ENCODE data around the gene ADGRB3. TPM values are rescaled to one million over a fixed set of nuclear protein-coding genes. Genes with fewer than 3 reads are reported as not detected.

The ADGRB3 gene
- total and polyA plus RNA-seq, 2 donors (not counting 3 experiments of a cell fraction or from before 2014, with no cell fraction given) = not detected

DNA sequence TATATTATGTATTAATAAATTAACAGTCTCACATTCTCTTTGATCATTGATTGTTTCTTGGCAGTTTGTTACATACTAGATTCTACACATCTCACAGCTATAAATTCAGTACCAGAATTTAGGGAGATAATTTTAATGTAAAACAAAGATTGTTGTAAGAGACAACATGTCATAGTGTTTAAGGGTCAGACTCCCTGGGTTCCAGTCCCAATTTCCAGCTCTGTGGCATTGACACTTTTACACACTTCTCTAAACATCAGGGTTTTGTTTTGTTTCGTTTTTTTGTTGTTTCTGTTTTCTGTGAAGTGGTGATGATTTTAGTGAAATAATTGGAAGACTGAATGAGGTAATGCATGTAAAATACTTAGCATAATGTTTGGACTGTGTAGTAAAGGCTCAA, 19.9 kb downstream of the ADGRB3 start:
- BruUV-seq (replicated peaks) = no TSS peak
- dilution Hi-C loops (cut with MboI; ENCODE audit: extremely low pct_ligation_motif_present, low sequenced_read_pairs) = no loop called here
- H3K36me3 ChIP-seq (ENCODE audit: control insufficient read depth in 2 of 2, extremely low read depth in 1 of 2, insufficient read depth in 2 of 2, low read length in 2 of 2) = no peaks in the 10 kb centered on the region
- no peak overlapping the region for H3K27ac ChIP-seq (ENCODE audit: insufficient read depth, low read depth, low read length)
- DNase-seq (ENCODE audit: low read depth, low spot score) = no peak
- H3K9ac ChIP-seq (replicated peaks; ENCODE audit: extremely low read depth, insufficient read depth, low read length) = no peak overlapping the region
- no peak overlapping the region for H2AFZ ChIP-seq (ENCODE audit: low read depth, low read length)
- intact Hi-C loops (cut with micrococcal nuclease) = no loop called here
- ChIA-PET POLR2A (no interaction called here), CTCF (no interaction called here)
- no peaks in the 10 kb centered on the region for H3K9me1 ChIP-seq (replicated peaks; ENCODE audit: control insufficient read depth, extremely low read depth, insufficient read depth, low read length)
- no peak overlapping the region for H3K4me2 ChIP-seq (ENCODE audit: insufficient read depth, low read length)
- H3K4me3 ChIP-seq (replicated peaks in 1 of 3; ENCODE audit: insufficient read depth in 1 of 3, low read depth in 1 of 3, low read length in 3 of 3) = no peak overlapping the region
- no peaks in the 10 kb centered on the region for H3K4me1 ChIP-seq (ENCODE audit: control insufficient read depth, extremely low read depth, insufficient read depth, low read length)
- no peaks in the 10 kb centered on the region for H3K9me3 ChIP-seq (replicated peaks; ENCODE audit: control insufficient read depth, insufficient read depth, low read length)
- H3K79me2 ChIP-seq (ENCODE audit: control insufficient read depth, insufficient read depth, low read length) = no peaks in the 10 kb centered on the region
- FAIRE-seq = no peak
- TF ChIP-seq POLR2A (IDR thresholded peaks at IDR 0.05; ENCODE audit: low read depth, low read length) (no peak), POLR2AphosphoS5 (IDR thresholded peaks at IDR 0.05; ENCODE audit: insufficient read depth, low read depth, low read length) (no peak)
- H3K27me3 ChIP-seq (ENCODE audit: control insufficient read depth in 2 of 2, insufficient read depth in 2 of 2, low read length in 2 of 2) = no peaks in the 10 kb centered on the region
- H4K20me1 ChIP-seq (replicated peaks; ENCODE audit: control insufficient read depth, extremely low read depth, insufficient read depth, low read length) = no peaks in the 10 kb centered on the region

DNA sequence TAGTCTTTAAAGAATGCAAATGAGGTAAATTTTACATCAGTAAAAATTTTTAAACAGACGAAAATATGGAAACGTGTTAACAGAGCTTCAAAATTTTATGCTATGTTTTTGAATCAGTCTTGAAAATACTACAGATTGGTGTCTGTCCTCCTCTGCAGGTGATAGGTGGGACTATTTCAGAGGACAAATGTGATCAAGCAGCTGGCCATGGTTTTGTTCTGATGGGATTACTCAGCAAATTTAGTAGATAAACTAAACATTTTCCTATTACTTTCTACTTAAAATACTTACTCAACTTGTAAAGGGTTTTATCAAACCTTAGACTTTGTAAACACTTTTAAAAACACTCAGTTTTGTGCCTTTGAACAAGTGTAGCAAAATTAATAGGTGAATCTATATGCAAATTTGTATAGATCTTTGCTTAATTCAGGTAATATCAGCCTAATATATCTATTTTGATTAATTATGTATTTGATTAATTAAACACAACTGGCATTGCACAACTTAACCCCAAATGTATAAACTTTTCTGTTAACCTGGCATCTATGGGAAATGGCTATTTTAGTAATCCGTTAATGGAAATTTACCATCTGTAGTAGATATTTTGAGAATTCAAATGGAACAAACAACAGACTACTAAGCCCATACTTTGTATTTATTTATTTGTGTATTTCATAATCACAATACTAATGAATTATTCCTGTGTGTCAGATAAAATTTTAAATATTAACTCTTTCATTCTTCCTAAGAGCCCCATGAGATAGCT, 22.5 kb downstream of the ADGRB3 start:
- no peak for DNase-seq (ENCODE audit: low read depth, low spot score)
- no peaks in the 10 kb centered on the region for H3K27me3 ChIP-seq (ENCODE audit: control insufficient read depth in 2 of 2, insufficient read depth in 2 of 2, low read length in 2 of 2)
- no peak for FAIRE-seq
- no peak overlapping the region for H3K9ac ChIP-seq (replicated peaks; ENCODE audit: extremely low read depth, insufficient read depth, low read length)
- no TSS peak for BruUV-seq (replicated peaks)
- intact Hi-C loops (cut with micrococcal nuclease) = no loop called here
- H3K9me1 ChIP-seq (replicated peaks; ENCODE audit: control insufficient read depth, extremely low read depth, insufficient read depth, low read length) = no peaks in the 10 kb centered on the region
- H3K4me3 ChIP-seq (replicated peaks in 1 of 3; ENCODE audit: insufficient read depth in 1 of 3, low read depth in 1 of 3, low read length in 3 of 3) = no peak overlapping the region
- no peak overlapping the region for H3K27ac ChIP-seq (ENCODE audit: insufficient read depth, low read depth, low read length)
- ChIA-PET CTCF (no interaction called here), POLR2A (no interaction called here)
- H3K36me3 ChIP-seq (ENCODE audit: control insufficient read depth in 2 of 2, extremely low read depth in 1 of 2, insufficient read depth in 2 of 2, low read length in 2 of 2) = no peaks in the 10 kb centered on the region
- no peak for TF ChIP-seq POLR2AphosphoS5 (IDR thresholded peaks at IDR 0.05; ENCODE audit: insufficient read depth, low read depth, low read length)
- TF ChIP-seq, protein P1, sequence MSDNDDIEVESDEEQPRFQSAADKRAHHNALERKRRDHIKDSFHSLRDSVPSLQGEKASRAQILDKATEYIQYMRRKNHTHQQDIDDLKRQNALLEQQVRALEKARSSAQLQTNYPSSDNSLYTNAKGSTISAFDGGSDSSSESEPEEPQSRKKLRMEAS (IDR thresholded peaks at IDR 0.05; ENCODE audit: insufficient read depth, insufficient read length) = no peak
- no peak for TF ChIP-seq POLR2A (IDR thresholded peaks at IDR 0.05; ENCODE audit: low read depth, low read length)
- TF ChIP-seq JUN (IDR thresholded peaks at IDR 0.05; ENCODE audit: borderline replicate concordance, insufficient read depth, insufficient read length, low read depth) = no peak
- TF ChIP-seq GATA2 (IDR thresholded peaks at IDR 0.05; ENCODE audit: insufficient read depth, insufficient read length, low read depth, low read length) = no peak
- no peak for TF ChIP-seq EZH2 (IDR thresholded peaks at IDR 0.05; ENCODE audit: borderline replicate concordance, low read depth, low read length, severe bottlenecking)
- no peak for TF ChIP-seq MYC (IDR thresholded peaks at IDR 0.05; ENCODE audit: low read depth, low read length)
- no peak for TF ChIP-seq CTCF (IDR thresholded peaks at IDR 0.05; ENCODE audit: extremely low read depth in 1 of 2, insufficient read depth in 1 of 2, low read depth in 1 of 2, low read length in 2 of 2)
- TF ChIP-seq FOS (IDR thresholded peaks at IDR 0.05; ENCODE audit: borderline replicate concordance, insufficient read depth, low read length) = no peak
- no peaks in the 10 kb centered on the region for H3K4me1 ChIP-seq (ENCODE audit: control insufficient read depth, extremely low read depth, insufficient read depth, low read length)
- H3K4me2 ChIP-seq (ENCODE audit: insufficient read depth, low read length) = no peak overlapping the region
- H2AFZ ChIP-seq (ENCODE audit: low read depth, low read length) = no peak overlapping the region
- dilution Hi-C loops (cut with MboI; ENCODE audit: extremely low pct_ligation_motif_present, low sequenced_read_pairs) = no loop called here
- no peaks in the 10 kb centered on the region for H3K79me2 ChIP-seq (ENCODE audit: control insufficient read depth, insufficient read depth, low read length)
- H4K20me1 ChIP-seq (replicated peaks; ENCODE audit: control insufficient read depth, extremely low read depth, insufficient read depth, low read length) = no peaks in the 10 kb centered on the region
- no peaks in the 10 kb centered on the region for H3K9me3 ChIP-seq (replicated peaks; ENCODE audit: control insufficient read depth, insufficient read depth, low read length)
